Panc1 (cell line): Measurements from ENCODE around the gene LRRC3B. TPM values are rescaled to one million over a fixed set of nuclear protein-coding genes. Genes with fewer than 3 reads are reported as not detected.

Experiments used
- ATAC-seq: fragments of 200-7000 bp; cut with Tn5 transposase; 2 replicates; pipeline ENCODE4 v1.9.1; 2020; ENCODE audit warnings: mild to moderate bottlenecking, moderate library complexity
- BruUV-seq: library from RNA; stranded (reverse); fragments of 400-500 nt; replicated peaks from 2 replicates; lab custom pipeline; 2021; lab: Mats Ljungman, UMichigan
- CTCF ChIA-PET: fragments of 300-600 bp; sonication (Branson Sonifier 250); formaldehyde crosslinking; loops from one replicate; lab custom pipeline; 2022; ENCODE audit warnings: antibody characterized with exemption; lab: Charles Lee
- POLR2A ChIA-PET: fragments of 300-600 bp; sonication (Branson Sonifier 250); formaldehyde crosslinking; loops from one replicate; lab custom pipeline; 2022; ENCODE audit warnings: antibody characterized with exemption; lab: Charles Lee
- DNase-seq: peaks from one replicate; pipeline ENCODE4 v3.0.0-alpha.2; 2010; ENCODE audit warnings: low read depth, low spot score
- H3K27ac ChIP-seq: 2 replicates; pipeline ENCODE4 v1.5.1; 2011; ENCODE audit warnings: mild to moderate bottlenecking, low read length, inconsistent platforms
- H3K27me3 ChIP-seq: fragments of 200-500 bp; sonication (Bioruptor generic); 2 replicates; pipeline ENCODE4 v1.6.0; 2014; ENCODE audit warnings: low read length, inconsistent platforms; ENCODE audit not compliant: control insufficient read depth, insufficient read depth
- H3K36me3 ChIP-seq: fragments of 200-500 bp; sonication (Bioruptor generic); 2 replicates; pipeline ENCODE4 v1.5.1; 2014; ENCODE audit warnings: inconsistent platforms, mild to moderate bottlenecking, low read length, moderate library complexity; ENCODE audit not compliant: control insufficient read depth, insufficient read depth
- H3K4me1 ChIP-seq: 2 replicates; pipeline ENCODE4 v1.5.1; 2011; ENCODE audit warnings: inconsistent platforms, mild to moderate bottlenecking, low read length, moderate library complexity; ENCODE audit not compliant: control insufficient read depth, insufficient read depth
- H3K4me3 ChIP-seq, 2 experiments: 2 replicates each; pipeline ENCODE4 v1.5.1; 2011 to 2012; ENCODE audit warnings: low read depth in 2 of 2, low read length in 2 of 2, mild to moderate bottlenecking in 2 of 2, inconsistent platforms in 1 of 2, moderate library complexity in 1 of 2
- H3K9me3 ChIP-seq: fragments of 200-500 bp; sonication (Bioruptor generic); 2 replicates; pipeline ENCODE4 v1.5.1; 2014; ENCODE audit warnings: low read depth, mild to moderate bottlenecking, inconsistent platforms, low read length, moderate library complexity; ENCODE audit not compliant: control insufficient read depth, insufficient read depth
- CTCF ChIP-seq: fragments of 450-650 bp; IDR thresholded peaks from 2 replicates; pipeline ENCODE4 v1.5.1; 2017; ENCODE audit warnings: mild to moderate bottlenecking
- POLR2AphosphoS5 ChIP-seq: IDR thresholded peaks from 2 replicates; pipeline ENCODE4 v1.6.1; 2012; ENCODE audit warnings: mild to moderate bottlenecking, low read depth, low read length, moderate library complexity
- REST ChIP-seq, 2 experiments: IDR thresholded peaks; 2 replicates each; pipeline ENCODE4 v1.6.1; 2011 to 2012; ENCODE audit warnings: low read depth in 2 of 2, control low read depth in 1 of 2, low read length in 1 of 2, mild to moderate bottlenecking in 1 of 2, moderate library complexity in 1 of 2; ENCODE audit not compliant: insufficient read depth in 1 of 2
- SIN3A ChIP-seq: IDR thresholded peaks from 2 replicates; pipeline ENCODE4 v1.6.1; 2012; ENCODE audit warnings: low read depth, mild to moderate bottlenecking, low read length, moderate library complexity, borderline replicate concordance; ENCODE audit not compliant: insufficient read depth
- TCF7L2 ChIP-seq: IDR thresholded peaks from 2 replicates; pipeline ENCODE4 v1.6.1; 2011; ENCODE audit warnings: mild to moderate bottlenecking, low read depth, low read length, inconsistent platforms
- in situ Hi-C: cut with HindIII; loops from 2 replicates; pipeline ENCODE4 v1.10.0; 2016; ENCODE audit warnings: low sequenced_read_pairs, low pct_unique_long_range_greater_than_20kb
- intact Hi-C: fragments of 100-400 bp; cut with micrococcal nuclease; formaldehyde crosslinking; loops from one replicate; pipeline ENCODE4 v1.10.0; 2022; ENCODE audit not compliant: unreplicated experiment
- total RNA-seq: library from RNA; stranded (reverse); gene quantifications from one replicate; pipeline ENCODE4 v1.2.1, GENCODE V29; 2021; ENCODE audit not compliant: unreplicated experiment

Gene LRRC3B
- total RNA-seq, 1 experiment from 2014 or later, result not detected

- TF ChIP-seq TCF7L2 (no peak), REST (IDR thresholded peaks at IDR 0.05; ENCODE audit: insufficient read depth in 1 of 2, low read depth in 2 of 2, low read length in 1 of 2) (no peak), CTCF (no peak), POLR2AphosphoS5 (no peak), SIN3A (no peak)
- Histone ChIP-seq H3K4me1 (no peaks in the 10 kb centered on the region), H3K9me3 (no peaks in the 10 kb centered on the region), H3K36me3 (no peaks in the 10 kb centered on the region), H3K4me3 (no peak overlapping the region), H3K27me3 (no peaks in the 10 kb centered on the region), H3K27ac (no peak overlapping the region)
- intact Hi-C loops (no loop called here), in situ Hi-C loops (no loop called here)
- ChIA-PET POLR2A (no interaction called here), CTCF (no interaction called here)
- no TSS peak for BruUV-seq
- ATAC-seq (no peak), DNase-seq (no peak)
These were observed 29.6 kb downstream of the LRRC3B start for GRCh38 chr3:26652164-26652563.

GRCh38 chr3:26653811-26654425, 31.3 kb downstream of the LRRC3B start:
- CTCF ChIA-PET, result no interaction called here
- TF ChIP-seq TCF7L2 (no peak), SIN3A (no peak), CTCF (no peak), REST (IDR thresholded peaks at IDR 0.05; ENCODE audit: insufficient read depth in 1 of 2, low read depth in 2 of 2, low read length in 1 of 2) (no peak), POLR2AphosphoS5 (no peak)
- H3K4me1 ChIP-seq, result no peaks in the 10 kb centered on the region
- H3K27ac ChIP-seq, result no peak overlapping the region
- POLR2A ChIA-PET, result no interaction called here
- no peaks in the 10 kb centered on the region for H3K36me3 ChIP-seq
- in situ Hi-C loops, result no loop called here
- ATAC-seq, result no peak
- no TSS peak for BruUV-seq
- intact Hi-C loops, result no loop called here
- no peak overlapping the region for H3K4me3 ChIP-seq
- H3K27me3 ChIP-seq, result no peaks in the 10 kb centered on the region
- no peaks in the 10 kb centered on the region for H3K9me3 ChIP-seq
- DNase-seq, result no peak
